ENCODE measurements around the gene AUTS2.

Gene AUTS2

DNA sequence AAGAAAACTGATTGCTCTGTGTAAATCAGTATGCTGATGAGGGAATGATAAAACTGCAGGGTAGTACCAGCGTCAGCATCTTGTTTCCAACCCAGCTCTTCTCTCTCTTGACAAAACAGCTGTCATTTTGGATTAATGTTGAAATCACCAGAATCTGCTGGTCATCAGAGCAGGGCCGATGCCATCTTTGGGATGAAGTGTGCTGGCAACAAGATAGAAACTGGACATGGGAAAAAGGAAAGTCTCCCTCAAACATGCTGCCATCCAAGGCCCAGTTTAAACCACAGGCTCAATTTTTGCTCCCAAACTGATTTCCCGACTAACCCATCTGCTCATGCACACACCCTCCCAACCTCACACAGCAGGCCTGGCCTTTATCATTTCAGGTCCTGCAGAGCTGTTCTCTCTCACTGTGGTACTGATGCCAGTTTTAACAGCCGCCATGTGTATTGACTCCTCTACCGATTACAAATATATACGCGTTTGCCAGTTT is 285.2 kb downstream of the AUTS2 start:
- TF ChIP-seq PAX5 (IDR thresholded peaks at IDR 0.05; ENCODE audit: insufficient read depth, low read length, severe bottlenecking) (no peak), TAF1 (IDR thresholded peaks at IDR 0.05; ENCODE audit: low read depth, low read length) (no peak), POLR2A (IDR thresholded peaks at IDR 0.05; ENCODE audit: low read depth, low read length) (no peak), SPI1 (IDR thresholded peaks at IDR 0.05; ENCODE audit: low read depth, low read length) (no peak), POLR2AphosphoS5 (IDR thresholded peaks at IDR 0.05; ENCODE audit: low read depth, low read length) (no peak), POU2F2 (IDR thresholded peaks at IDR 0.05; ENCODE audit: low read depth, low read length) (no peak)

DNA sequence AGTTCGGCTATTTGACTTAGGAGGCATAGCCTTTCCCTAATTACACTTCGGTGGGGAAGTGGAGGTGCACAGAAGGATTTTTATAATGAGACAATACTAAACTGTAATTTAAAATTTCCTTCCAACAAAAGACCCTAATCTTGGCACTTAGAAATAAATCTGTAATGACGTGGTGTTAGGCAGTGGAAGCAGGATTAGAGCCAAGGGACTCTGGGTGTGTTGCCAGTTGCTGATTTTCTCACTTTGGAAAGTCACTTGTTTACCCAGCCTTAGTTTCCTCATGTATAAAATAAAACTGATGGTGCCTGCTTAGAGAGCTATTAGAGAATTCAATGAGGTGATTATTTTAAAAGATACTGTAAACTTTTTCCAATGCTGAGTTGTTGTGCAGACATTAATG is 287.2 kb downstream of the AUTS2 start:
- no peak for TF ChIP-seq SPI1 (IDR thresholded peaks at IDR 0.05; ENCODE audit: low read depth, low read length)
- FAIRE-seq (no peak), DNase-seq (ENCODE audit: insufficient read length, low spot score) (no peak)

More for the DNA sequence above, 285.2 kb downstream of the AUTS2 start:
- no peak for DNase-seq (ENCODE audit: insufficient read length, low spot score)
- FAIRE-seq: no peak

DNA sequence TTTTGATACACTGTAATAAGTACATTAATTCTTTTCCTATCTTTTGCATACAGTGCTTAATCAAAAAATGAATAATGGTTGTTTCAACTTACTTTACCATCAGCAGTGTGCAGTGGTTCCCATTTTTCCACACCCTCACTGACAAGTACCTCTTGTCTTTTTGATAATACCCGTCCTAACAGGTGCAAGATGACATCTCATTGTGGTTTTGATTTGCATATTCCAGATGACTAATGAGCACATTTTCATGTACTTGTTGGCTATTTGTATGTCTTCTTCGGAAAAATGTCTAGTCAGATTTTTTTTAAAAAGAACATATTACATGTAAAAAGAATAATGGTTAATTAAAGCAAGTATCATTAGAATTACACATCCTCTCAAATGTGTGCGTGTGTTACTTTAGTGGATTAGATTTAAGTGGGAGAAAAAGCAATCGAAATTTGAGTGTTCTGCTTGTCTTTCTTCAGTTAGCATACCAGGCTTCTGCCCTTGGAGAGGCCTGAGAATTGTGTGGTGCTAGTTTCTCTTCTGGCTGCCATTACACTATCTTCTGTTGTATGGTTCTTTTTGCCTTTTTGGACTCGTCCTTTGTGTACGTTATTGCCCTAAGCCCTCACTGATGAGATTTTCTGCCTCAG is 291.2 kb downstream of the AUTS2 start:
- DNase-seq (ENCODE audit: insufficient read length, low spot score) (no peak), FAIRE-seq (peak; percentile 87)
- TF ChIP-seq SPI1 (IDR thresholded peaks at IDR 0.05; ENCODE audit: low read depth, low read length): 0 out of 2 replicates have a peak, but pooled peaks have one; percentile 6
- TF ChIP-seq POLR2AphosphoS5 (IDR thresholded peaks at IDR 0.05; ENCODE audit: low read depth, low read length): no peak
- peak; percentile 97 for TF ChIP-seq POU2F2 (IDR thresholded peaks at IDR 0.05; ENCODE audit: low read depth, low read length)

DNA sequence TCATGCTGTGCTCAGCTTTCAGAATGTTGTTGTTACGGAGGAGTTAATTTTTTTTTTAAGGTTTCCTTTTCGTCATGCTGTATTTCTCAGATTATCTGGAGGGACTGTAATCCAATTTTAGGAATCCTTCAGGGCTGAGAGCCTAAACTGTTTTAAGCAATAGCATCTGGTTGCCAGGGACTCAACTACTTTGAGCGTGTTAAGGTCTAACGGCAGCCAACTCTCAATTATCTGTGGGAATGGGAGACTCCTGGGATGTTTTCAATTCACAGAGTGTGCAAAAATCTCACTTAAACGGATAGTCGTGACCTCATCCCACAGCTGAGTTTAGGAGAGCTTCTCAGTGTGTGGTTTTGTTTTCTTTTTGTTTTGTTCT is 291.7 kb downstream of the AUTS2 start:
- FAIRE-seq (no peak), DNase-seq (ENCODE audit: insufficient read length, low spot score) (no peak)
- TF ChIP-seq POU2F2 (IDR thresholded peaks at IDR 0.05; ENCODE audit: low read depth, low read length): no peak
- TF ChIP-seq TAF1 (IDR thresholded peaks at IDR 0.05; ENCODE audit: low read depth, low read length): no peak
- TF ChIP-seq SPI1 (IDR thresholded peaks at IDR 0.05; ENCODE audit: low read depth, low read length): no peak
- TF ChIP-seq POLR2A (IDR thresholded peaks at IDR 0.05; ENCODE audit: low read depth, low read length): no peak
- no peak for TF ChIP-seq PAX5 (IDR thresholded peaks at IDR 0.05; ENCODE audit: insufficient read depth, low read length, severe bottlenecking)
- no peak for TF ChIP-seq POLR2AphosphoS5 (IDR thresholded peaks at IDR 0.05; ENCODE audit: low read depth, low read length)

DNA sequence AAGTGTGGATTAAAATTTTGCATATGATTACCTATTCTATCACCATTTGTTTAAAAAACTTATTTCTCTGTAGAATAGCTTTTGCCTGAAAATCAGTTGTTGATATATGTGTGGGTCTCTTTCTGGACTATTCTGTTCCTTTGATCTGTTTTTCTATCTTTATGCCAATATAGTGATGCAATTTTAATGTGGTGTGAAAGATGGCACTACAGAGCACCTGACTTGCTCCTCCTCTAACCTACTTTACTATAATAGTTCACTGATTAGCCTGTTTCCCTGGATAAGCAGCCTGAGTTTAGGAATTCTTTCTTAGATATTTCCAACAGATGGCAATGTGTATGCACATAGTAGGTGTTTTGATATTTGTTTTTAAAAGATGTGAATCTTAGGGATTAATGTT is 294.5 kb downstream of the AUTS2 start:
- DNase-seq (ENCODE audit: insufficient read length, low spot score) (no peak), FAIRE-seq (peak; percentile 33)
- TF ChIP-seq PAX5 (IDR thresholded peaks at IDR 0.05; ENCODE audit: insufficient read depth, low read length, severe bottlenecking): no peak

DNA sequence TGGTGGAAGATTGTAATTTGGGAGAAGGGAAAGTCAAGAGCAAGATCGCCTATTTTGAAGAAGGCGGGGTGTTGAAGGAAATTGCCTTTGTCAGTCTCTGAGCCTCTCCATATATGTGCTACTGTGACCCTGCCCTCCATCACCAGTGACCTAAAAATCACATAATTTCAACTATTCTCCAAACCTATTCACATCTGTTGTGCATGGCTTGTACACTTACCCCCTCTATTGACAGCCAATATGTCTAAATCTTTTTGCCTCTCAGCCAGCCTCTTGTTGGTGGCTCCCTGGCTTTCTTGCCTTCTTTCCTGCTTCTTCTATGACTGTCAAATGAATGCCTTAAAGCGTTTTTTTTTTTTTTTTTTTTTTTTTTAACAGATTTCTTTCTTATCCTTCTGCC is 295.6 kb downstream of the AUTS2 start:
- TF ChIP-seq PAX5 (IDR thresholded peaks at IDR 0.05; ENCODE audit: insufficient read depth, low read length, severe bottlenecking): no peak
- no peak for TF ChIP-seq TAF1 (IDR thresholded peaks at IDR 0.05; ENCODE audit: low read depth, low read length)
- no peak for TF ChIP-seq POLR2A (IDR thresholded peaks at IDR 0.05; ENCODE audit: low read depth, low read length)
- no peak for TF ChIP-seq POU2F2 (IDR thresholded peaks at IDR 0.05; ENCODE audit: low read depth, low read length)
- no peak for TF ChIP-seq SPI1 (IDR thresholded peaks at IDR 0.05; ENCODE audit: low read depth, low read length)
- no peak for TF ChIP-seq POLR2AphosphoS5 (IDR thresholded peaks at IDR 0.05; ENCODE audit: low read depth, low read length)
- peak; percentile 71 for FAIRE-seq
- DNase-seq (ENCODE audit: insufficient read length, low spot score): no peak

DNA sequence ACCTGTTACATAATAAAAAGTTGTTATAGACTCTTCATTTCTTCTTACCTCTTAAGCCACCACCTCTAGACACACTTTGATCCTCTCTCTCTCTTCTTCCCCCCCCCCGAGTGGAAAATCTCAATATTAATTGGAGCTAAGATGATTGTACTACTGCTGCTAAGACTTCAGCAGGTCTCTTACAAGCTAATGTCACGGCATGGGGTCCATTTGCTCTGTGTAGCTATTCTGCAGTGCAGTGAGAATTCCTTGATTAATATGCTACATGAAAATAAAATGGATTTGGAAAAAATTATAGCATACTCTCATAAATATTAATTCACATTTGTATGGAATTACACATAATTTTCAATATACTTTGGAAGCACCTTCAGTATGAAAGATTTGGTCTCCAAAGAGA is 297.2 kb downstream of the AUTS2 start:
- DNase-seq (ENCODE audit: insufficient read length, low spot score): no peak
- FAIRE-seq: no peak
- no peak for TF ChIP-seq POU2F2 (IDR thresholded peaks at IDR 0.05; ENCODE audit: low read depth, low read length)
- no peak for TF ChIP-seq PAX5 (IDR thresholded peaks at IDR 0.05; ENCODE audit: insufficient read depth, low read length, severe bottlenecking)
- TF ChIP-seq POLR2AphosphoS5 (IDR thresholded peaks at IDR 0.05; ENCODE audit: low read depth, low read length): no peak
- no peak for TF ChIP-seq SPI1 (IDR thresholded peaks at IDR 0.05; ENCODE audit: low read depth, low read length)
- TF ChIP-seq POLR2A (IDR thresholded peaks at IDR 0.05; ENCODE audit: low read depth, low read length): no peak
- no peak for TF ChIP-seq TAF1 (IDR thresholded peaks at IDR 0.05; ENCODE audit: low read depth, low read length)

DNA sequence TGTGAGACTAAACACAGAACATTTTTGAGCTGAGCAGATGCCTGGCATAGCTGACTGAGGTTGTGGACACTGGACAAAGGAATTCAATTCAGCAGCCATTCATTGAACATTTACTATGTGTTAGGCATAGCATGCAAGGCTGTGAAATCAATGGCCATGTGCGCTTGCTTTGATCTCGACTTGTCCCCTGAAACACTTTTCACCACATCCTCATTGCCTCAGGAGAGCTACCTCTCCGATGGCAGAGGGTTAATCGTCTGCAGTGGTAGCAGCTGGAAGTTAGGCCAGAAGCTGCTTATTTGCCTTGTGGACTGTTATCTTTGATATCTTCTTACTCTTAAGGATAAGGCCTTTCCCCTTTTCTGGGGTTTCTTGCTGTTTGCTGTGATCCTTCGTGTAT is 297.8 kb downstream of the AUTS2 start:
- TF ChIP-seq POU2F2 (IDR thresholded peaks at IDR 0.05; ENCODE audit: low read depth, low read length) (no peak), POLR2A (IDR thresholded peaks at IDR 0.05; ENCODE audit: low read depth, low read length) (no peak), PAX5 (IDR thresholded peaks at IDR 0.05; ENCODE audit: insufficient read depth, low read length, severe bottlenecking) (no peak), POLR2AphosphoS5 (IDR thresholded peaks at IDR 0.05; ENCODE audit: low read depth, low read length) (no peak), SPI1 (IDR thresholded peaks at IDR 0.05; ENCODE audit: low read depth, low read length) (no peak), TAF1 (IDR thresholded peaks at IDR 0.05; ENCODE audit: low read depth, low read length) (no peak)
- DNase-seq (ENCODE audit: insufficient read length, low spot score) (no peak), FAIRE-seq (no peak)

DNA sequence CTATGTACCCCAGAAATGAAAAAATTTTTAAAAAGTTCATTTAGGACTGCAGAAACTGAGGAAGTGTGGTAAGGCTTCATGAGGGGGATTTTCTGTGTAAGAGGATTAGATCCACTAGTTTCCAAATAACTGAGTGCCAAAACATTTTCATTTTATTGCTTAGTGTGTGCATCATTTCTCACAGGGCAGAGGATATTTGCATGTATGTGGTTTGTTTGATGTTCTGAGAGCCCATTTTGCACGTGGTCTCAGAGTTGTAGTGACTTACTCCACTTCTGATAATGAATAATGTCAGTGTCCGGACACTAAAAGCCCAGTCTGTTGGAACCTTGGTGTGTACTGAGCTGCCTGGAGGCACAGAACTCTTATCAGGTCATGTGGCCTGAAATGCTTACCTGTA is 299.9 kb downstream of the AUTS2 start:
- FAIRE-seq (peak; percentile 89), DNase-seq (ENCODE audit: insufficient read length, low spot score) (no peak)
- TF ChIP-seq POU2F2 (IDR thresholded peaks at IDR 0.05; ENCODE audit: low read depth, low read length): peak; percentile 91
- no peak for TF ChIP-seq POLR2A (IDR thresholded peaks at IDR 0.05; ENCODE audit: low read depth, low read length)
- no peak for TF ChIP-seq TAF1 (IDR thresholded peaks at IDR 0.05; ENCODE audit: low read depth, low read length)

DNA sequence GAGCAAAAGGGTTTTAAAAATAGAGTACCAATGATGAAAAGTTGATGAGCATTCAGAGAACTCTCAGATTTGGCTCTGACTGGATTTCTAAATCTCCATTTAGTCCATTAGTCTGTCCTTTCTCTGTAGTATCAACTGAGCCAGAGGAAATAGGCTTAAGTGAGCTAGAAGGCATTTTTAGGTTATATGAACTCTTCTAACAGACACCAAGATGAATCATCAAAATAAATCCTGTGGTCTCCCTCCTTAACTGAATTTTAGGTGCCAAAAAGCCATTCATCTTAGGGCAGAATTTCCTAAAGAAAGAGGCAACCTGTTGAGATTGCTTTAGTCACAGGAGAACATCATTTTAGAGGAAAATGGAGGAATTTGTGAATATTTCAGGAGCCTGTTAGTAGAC is 305.1 kb downstream of the AUTS2 start:
- FAIRE-seq (no peak), DNase-seq (ENCODE audit: insufficient read length, low spot score) (no peak)
- TF ChIP-seq POLR2AphosphoS5 (IDR thresholded peaks at IDR 0.05; ENCODE audit: low read depth, low read length) (no peak), POLR2A (IDR thresholded peaks at IDR 0.05; ENCODE audit: low read depth, low read length) (no peak), POU2F2 (IDR thresholded peaks at IDR 0.05; ENCODE audit: low read depth, low read length) (no peak), SPI1 (IDR thresholded peaks at IDR 0.05; ENCODE audit: low read depth, low read length) (no peak), PAX5 (IDR thresholded peaks at IDR 0.05; ENCODE audit: insufficient read depth, low read length, severe bottlenecking) (no peak), TAF1 (IDR thresholded peaks at IDR 0.05; ENCODE audit: low read depth, low read length) (no peak)

All from GM12891 (cell line).